Hematopoietic multipotent progenitor cell treated with erythropoietin and hydrocortisone succinate and interleukin-3 and kit ligand, for 15 days (in vitro differentiated cells): ENCODE results near the gene CUEDC1.

Source experiments
- DNase-seq: peaks from one replicate; pipeline ENCODE4 v3.0.0-alpha.2; 2015; ENCODE audit warnings: low spot score

Gene CUEDC1, protein sequence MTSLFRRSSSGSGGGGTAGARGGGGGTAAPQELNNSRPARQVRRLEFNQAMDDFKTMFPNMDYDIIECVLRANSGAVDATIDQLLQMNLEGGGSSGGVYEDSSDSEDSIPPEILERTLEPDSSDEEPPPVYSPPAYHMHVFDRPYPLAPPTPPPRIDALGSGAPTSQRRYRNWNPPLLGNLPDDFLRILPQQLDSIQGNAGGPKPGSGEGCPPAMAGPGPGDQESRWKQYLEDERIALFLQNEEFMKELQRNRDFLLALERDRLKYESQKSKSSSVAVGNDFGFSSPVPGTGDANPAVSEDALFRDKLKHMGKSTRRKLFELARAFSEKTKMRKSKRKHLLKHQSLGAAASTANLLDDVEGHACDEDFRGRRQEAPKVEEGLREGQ

DNA sequence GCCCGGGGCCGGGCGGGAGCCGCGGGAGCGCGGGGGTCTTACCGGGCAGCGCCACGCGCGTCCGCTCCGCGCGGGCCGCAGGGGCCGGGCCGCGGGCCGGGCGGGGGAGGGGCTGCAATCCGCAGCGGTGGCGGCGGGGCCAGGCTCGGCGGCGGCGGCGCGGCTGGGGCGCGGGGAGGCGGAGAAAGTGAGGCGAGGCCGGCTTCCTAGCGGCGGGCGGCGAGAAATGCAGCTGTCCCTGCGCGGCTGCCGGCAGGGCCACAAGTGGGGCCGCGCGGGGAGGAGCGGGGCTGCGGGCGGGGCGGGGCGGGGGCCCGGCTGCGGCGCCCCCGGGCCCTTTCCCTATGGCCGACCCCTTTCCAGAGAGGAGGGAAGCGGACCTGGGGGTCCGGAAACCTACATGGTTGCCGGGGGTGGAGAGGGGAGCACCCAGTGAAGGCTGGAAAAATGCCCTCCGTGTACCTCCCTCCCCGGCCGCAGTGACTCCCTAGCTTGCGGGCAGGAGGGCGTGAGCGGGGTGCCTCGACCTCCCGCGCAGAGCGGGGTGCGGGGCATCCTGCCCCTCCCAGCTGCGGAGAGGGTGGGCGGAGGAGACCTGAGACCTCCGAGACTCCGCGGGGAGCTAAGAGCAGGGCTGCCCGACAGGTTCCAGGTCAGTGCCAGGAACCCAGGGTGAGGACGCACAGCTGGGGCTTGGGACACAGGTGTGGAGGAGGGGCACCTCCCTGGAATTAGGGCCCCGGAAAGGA lies at the start of gene CUEDC1:
CUEDC1 (minus strand) TSS at position 230 of the 749 bp plus-strand sequence. CDS start 69,848 bp downstream, outside the sequence.
- peak; percentile 32 for DNase-seq

DNA sequence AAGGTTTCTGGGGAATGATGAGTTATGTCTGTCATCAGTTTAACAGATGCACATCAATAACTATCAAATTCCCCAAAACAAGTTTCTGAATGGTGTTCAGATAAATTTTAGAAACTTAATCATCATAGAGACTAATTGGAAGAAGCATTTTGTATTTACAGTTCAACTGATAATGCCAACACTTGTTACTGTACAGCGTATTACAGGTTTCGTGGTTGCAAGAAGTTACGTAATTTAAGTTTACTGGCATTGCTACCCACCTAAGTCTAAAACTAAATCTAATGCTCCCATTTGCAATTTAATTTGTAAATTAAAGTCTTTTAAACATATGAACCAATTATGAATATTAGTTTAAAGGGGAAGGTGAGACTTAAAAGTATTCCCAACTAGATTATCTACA lies 48.8 kb upstream of the CUEDC1 start:
- no peak for DNase-seq

DNA sequence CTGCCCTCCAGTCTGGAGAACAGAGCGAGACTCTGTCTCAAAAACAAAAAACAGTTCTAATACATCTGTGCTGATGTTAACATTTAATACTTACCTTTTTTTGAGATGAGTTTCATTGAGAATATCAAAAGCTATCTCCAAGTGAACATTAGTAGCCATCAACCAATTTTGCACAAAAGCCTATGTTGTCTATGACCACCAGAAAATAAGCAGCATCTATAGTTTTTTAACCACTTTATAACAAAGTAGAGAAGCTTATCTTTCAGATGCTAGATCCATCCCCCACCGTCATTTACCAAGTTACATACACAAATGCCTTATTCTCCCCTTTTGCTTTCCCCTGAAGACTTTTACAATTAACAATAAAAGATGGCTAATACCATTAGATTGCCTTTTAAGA lies 47.8 kb upstream of the CUEDC1 start:
- DNase-seq, result no peak

DNA sequence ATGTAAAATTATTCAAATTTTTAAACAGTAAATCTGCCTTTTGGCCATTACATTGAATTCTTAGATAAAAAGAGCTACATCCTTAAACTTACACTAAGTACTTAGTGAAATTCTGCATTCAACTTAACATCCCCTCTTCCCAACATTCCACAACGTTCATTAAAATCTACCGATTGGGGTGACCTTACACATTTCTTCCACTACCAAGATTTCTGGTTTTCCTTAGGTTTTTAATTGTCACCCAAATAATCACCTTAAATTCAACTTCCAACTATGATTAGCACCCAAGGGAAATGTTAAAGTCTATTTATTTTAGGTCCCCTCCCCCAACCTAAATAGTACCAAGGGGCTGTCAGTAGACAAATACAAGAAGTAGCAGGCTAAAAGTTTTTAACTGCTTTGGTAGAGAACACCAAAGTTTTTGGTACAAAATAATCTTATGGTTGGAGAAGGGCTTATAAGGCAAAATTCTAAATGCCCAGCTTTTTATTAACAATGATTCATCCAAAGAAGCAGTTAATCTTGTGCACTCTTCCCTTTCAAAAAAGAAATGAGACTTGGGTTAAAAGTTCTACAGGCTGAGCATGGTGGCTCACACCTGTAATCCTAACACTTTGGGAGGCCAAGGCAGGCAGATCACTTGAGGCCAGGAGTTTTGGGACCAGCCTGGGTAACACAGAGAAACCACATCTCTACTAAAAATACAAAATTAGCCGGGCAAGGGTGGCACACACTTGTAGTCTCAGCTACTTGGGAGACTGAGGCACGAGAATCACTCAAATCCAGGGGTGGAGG lies 47.1 kb upstream of the CUEDC1 start:
- no peak for DNase-seq

DNA sequence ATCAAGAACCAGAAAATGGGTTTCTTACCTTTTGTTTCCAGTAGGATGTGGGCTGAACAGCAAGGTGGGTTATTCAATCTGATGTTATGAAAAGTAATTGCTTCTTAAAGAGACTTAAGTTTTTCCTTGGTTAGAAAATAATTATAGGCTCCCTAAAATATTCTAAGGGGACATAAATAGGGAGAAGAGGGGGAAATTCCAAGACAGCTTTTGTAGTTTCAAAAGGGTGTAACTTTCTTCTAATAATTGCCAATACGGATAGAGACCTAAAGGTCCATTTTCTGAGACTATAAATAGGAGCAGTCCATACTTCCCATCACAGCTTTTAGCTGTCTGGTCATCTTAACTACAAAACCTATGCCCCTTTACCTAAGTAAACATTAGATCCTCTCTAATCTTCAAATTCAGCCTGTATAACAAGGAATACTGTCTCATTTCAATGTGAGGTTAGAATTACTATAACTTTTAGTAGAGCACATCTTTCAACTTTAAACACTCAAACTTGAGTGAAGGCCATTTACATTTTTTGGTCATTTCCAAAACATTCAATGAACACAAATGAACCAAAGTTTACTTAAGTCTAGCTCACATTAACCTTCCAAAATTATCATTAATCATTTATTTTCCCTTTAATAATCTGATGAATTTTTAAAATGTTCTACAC lies 46.4 kb upstream of the CUEDC1 start:
- DNase-seq, result no peak

DNA sequence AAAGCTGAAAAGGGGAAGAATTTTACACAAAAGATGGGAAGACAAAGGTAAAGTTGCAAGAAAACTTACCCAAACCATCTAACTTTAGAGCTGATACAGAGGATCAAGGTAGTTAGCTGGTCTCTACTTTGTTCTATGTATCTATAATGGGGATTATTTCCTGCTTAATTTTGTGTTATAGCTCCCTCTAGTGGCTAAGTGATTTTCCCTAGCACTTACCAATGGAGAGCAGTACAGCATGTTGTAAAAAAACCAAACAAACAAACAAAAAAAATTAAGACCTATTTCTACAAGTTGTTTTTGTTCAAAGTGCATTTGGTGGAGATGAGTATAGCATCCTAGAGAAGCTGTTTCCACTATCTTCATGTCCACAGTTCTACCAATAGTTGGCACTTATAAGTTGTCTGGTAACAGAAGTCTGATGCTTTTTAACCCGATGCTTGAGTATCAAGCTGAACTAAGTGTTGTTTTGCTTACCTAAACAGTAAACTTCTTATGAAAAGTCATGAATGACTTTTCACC lies 44.3 kb upstream of the CUEDC1 start:
- DNase-seq, result peak; percentile 89

DNA sequence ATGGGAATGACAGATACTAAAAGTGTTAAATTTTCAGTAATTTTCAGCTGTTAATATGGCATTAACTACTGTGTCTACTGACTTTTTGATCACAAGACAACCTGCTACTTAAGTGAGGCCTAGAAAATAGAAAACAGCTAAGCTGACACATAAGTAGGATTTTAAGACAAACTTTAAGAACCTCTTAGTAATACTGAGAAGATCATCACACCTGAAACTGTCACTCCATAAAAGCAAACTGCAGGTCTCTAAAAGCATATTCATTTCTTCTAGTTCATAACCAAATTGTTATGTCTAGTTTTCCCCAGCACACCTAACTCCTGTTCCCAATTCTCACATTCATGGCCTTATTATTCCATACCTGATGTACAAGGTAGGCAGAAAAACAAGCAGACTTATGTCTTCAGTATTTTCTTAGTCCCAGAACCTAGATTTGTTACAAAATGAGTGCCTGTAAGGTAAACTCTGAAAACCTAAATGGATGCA lies 43.8 kb upstream of the CUEDC1 start:
- DNase-seq, result no peak

DNA sequence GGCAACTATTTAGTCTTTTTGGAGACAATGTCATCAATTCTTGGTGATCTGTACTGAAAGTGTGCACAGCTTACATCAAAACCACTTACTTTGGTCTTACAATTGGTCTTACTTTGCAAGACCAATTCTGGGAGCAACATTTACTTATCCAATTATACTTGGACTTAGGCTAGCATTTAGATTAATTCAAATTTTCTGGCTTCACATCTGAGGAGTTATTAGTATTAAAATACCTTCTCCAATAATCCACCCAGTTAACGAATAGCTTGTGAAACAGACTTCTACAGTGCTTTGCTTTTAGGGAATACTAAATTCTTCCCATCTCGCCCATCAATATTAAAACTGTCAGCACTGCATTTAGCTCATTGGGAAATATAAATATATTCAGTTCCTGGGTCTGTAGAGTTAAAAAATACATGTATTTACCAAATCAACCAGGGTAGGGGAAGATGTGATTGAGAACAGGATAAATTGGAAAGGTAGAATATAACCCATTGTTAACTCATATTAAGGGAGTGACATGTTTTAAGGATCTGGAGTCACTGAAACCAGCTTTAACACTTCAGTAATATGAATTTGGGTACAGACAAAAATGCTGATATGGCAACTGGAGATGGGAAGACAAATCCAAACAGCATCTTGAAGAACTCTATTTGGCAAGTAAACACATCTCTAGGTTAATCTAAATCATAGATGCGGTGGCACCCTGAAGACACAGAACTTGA lies 42.0 kb upstream of the CUEDC1 start:
- DNase-seq, result no peak

DNA sequence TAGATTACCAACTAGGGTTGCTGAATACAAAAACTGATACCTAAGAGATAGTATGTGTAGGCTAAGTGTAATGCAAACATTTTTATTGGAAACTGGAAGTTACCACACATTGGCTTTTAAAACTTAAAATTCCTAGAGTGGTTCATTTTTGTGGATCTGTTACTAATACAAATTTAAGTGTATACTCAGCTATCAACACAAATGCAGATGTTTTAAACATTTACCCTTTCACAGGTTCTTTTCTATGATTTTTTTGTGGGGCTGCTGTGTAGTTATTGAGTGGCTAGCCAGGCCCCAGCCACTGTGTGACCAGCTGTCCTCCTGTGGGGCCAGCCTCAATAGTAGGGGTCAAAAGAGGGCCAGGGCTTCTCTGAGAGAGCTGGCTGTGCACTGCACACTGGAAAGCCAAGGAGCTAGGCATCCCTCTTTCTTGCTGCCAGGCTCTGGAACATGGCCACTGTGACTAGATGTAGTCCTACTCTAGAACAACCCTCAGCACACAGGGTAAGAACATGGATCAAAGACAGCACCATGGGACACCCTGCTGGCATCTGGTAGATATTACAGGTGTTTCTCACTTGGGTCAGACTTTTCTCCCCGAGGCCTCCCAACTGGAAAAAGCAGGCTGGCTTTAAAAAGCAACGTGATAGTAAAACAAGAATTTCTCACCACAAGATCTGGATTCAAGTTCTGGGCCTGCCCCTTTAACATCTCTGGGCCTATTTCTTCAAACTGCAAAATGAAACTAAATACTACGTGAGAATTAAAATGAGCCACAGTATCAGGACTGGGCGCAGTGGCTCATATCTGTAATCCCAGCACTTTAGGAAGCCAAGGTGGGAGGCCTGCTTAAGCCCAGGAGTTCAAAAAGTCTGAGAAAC lies 40.1 kb upstream of the CUEDC1 start:
- DNase-seq, result peak; percentile 77

DNA sequence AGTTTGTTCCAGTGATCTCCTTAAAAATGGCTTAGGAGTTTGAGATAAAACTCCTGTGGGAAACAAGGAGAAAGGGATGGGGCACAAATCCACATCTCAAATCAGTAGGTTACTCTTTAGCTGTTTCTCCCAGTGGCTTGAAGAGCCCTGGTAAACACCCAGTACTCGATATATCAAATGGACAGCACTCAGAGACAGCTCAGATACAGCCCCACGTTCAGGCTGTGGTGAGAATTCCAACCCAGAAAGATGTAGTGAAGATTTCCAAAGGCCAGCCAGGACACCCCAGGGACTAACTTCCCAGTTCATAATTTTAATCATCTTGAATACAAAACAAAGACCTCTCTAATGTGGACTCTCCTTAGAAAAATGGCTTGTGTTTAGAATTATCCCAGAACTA lies 39.2 kb upstream of the CUEDC1 start:
- no peak for DNase-seq

DNA sequence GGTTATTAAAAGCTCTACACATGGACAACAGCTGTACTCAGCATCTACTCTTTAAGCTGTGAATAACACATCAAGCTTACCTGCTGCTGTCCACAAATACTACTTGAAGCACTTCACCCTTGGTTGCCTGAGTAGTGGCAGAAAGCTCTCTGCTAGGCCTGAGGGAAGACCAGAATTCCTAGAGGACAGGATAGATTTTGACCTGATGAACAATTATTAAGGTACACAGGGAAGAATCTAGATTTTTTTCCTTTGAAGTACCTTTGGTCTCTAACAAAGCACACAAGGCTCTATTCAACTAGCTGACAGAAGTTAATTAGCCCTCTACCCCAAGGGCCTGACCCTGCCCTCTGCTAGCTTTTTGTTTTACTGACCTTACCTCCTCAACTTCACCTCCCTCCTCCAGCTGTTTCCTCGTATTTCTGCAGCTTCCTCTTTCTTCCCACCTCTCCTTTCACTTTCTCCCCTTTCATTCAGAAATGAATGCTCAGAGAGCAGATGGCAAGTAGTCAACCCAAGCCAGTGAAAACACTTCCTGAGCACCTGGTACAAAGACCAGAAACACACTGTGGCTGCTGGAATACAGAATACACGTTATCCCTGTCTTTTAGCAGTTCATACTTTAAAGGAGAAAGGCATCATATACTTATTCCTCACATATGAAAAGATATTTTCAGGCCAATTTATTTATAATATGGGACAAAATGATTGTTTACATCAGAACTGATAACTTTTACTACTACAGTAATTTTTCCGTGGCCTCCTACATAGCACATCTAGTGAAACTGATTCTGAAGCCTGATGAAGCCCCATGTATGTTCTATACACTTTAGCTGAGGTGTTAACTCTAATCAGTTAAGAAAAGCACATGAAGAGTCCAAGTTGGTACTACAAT lies 38.5 kb upstream of the CUEDC1 start:
- DNase-seq, result no peak

DNA sequence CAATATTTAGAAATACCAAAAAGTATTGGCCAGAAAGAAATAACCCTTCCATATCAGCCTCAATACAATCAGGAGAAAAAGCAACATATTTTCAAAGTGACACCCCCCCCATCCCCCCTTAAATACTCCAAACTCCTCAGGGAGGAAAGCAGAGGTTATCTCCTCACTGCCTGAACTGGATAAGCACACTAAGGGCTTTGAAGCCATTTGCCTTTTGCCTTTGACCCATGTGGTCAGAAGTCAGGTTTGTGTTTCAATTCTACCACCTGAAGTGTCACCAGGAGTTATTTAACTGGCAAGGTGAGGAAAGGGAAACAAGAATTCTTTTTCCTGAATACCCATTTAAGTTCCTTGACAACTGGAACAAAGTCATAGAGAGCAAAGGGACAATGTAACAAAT lies 36.3 kb upstream of the CUEDC1 start:
- DNase-seq, result no peak

DNA sequence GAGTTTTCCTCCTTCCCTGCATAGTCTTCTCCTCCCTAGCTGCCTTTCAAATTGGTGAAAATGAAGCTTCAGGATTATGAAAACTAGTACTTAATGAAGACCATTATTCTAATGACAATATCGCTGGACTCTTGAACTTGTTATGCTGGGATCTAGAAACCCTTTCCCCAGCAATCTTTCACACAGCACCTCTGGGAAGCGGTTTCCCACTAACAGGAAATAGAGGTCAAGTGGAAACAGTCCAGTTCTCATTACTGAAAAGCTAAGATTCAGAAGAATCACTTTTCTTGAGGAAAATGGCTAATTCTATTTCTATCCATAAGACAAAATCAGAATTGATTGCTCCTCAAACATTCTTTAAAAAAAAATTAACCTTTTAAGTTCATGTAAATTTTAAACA lies 34.8 kb upstream of the CUEDC1 start:
- no peak for DNase-seq

DNA sequence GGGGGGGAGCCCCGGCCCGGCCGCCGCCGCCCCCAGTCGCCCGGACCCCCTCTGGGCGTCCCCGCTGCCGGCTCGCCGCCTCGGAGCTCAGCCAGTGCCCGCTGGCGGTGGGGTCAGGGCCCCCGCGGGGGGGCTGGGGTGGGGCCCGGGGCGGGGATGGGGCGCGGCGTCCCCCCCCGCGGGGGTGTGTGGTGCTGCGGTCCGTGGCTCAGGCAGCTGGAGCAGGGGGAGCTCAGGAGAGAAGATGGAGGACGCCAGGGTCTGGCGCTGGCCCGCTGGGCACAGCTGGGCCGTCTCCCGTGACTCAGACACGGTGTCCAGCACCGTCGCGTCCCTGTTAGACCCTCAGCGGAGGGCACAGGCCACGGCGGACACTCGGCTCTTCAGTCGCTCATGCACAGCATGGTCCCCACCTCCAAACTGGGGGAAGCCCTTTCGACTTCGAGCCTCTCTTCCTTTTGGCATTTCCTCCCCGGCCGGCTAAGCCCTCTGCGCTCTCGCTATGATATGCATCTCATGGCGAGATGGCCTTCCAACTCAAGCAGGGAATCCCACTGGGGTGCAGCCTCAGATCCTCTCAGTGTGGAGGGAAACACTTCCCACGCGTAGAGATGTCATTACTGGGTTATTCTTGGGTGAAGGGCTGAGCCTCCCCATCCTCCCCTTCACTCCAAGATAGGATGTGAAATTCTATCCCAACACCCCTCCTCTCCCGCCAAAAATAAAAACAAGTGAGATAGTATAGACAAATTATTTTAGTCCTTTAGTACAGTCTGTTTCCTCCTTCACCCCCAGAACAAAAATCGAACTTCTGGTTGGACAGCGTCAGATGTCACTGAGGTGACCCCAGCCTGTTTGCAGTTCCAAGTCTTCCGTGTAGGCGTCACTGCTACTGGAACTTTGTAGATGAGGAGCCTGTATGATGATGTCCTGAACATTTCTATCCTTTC lies 33.4 kb upstream of the CUEDC1 start:
- peak; percentile 78 for DNase-seq

DNA sequence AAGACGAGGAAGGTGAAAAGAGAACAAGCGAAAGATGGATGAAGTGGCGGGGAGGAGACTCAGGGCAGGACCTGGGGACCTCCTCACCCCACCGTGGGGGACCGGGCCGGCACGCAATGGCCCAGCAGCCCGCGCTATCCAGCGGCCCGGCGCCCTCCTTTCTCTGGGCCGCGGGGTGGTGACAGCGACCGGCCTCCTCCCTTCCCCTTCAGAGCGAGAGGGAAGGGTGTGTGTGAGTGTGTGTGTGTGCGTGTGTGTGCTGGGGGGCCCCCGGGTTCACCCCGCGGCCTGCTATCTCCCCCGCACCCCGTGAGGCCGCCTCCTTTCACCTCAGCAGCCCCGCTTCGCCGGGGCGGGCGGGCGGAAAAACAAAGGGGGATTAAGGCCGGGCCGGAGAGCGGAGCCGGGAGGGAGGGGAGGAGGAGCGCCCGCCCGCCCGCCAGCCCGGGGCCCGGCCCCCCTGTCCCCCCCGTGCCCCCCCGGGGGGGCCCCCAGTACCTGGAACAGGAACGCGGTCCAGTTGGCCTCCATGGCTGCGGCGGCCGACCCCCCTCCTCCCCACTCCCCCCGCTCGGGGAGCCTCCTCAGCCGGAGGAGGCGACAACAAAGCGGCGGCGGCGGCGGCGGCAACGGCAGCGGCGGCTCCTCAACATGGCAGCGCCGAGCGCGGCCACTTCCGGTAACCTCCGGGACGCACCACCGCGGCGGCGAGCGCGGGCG lies 32.5 kb upstream of the CUEDC1 start, which contains the start of gene VEZF1:
VEZF1 (minus strand) TSS at position 674 of the 720 bp plus-strand sequence; CDS start at position 531, 143 bp downstream.
- peak; percentile 82 for DNase-seq

DNA sequence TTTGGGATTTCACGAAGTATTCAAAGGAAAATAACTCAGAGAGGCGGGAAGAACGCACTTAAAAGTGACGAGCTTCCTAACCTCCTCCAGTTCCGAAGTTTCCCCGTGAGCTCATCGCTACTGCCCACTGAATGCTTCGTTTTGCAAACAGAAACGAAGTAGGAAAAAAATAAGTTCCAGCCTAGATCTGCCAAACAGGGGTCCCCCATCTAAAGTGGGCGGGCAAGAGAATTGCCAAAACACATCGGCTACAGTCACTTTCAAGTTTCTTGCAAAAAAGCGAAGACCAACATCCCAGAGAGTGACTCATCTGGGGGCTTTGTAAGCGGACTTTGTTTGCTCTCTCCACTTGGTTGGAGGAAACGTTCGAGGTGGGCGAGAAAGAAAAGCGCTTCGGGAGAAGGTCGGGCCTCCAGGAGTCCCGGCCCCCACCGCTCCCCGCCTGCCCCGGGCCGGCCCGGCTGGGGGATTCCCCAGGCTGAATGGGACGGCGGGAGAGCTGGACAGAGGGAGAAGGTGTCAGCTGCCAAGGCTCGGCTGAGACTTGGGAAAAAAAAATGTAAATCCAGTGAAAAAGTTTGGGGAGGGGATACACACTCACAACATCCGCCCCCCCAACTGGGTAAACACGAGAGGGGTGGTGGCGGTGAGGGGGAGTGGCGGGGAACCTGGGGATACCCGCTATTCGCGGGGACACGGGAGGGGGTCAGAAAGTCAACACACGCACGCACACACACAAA lies 31.8 kb upstream of the CUEDC1 start:
- peak; percentile 29 for DNase-seq
